ENCODE data around the gene AFP.

DNA sequence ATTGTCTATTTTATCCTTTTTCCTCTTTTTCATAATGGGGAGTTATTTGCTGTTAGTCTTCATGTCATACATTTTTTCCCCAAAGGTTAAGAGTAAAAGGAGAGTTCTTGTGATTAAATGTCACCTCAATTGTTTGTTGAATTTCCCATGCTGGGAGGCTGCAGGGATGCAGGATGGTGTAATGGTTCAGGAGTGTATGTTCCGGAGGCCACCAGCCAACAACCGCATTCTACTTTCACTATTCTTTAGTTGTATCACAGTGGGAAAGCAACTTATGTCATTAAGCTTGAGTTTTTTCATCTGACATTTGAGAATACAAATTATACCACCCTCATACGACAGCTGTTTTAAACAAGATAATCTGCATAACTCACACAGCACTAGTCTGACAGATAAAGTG lies 15.4 kb downstream of the AFP start:
- TF ChIP-seq L3MBTL2 (conservative IDR thresholded peaks at IDR 0.05) (no peak), ZNF384 (IDR thresholded peaks at IDR 0.05) (no peak), SP1 (IDR thresholded peaks at IDR 0.05) (no peak), SUZ12 (IDR thresholded peaks at IDR 0.05) (no peak), CTBP1 (IDR thresholded peaks at IDR 0.05; ENCODE audit: borderline replicate concordance) (no peak), FOXA1 (IDR thresholded peaks at IDR 0.05) (no peak)

Measured in HEK293T (cell line).